OCI-LY3 (cell line): ENCODE results near the gene UBE2G2.

ENCODE experiments used
- CTCF ChIP-seq: fragments of 200-600, 300-600 bp; sonication (generic); IDR thresholded peaks from 2 replicates; pipeline ENCODE4 v1.5.1; 2014; ENCODE audit warnings: antibody characterized with exemption, low read length, low read depth
- EZH2phosphoT487 ChIP-seq: fragments of 200-600 bp; shearing (Covaris generic); IDR thresholded peaks from 2 replicates; pipeline ENCODE4 v1.6.1; 2018; ENCODE audit warnings: antibody characterized with exemption, mixed run types, low read depth

- TF ChIP-seq CTCF (no peak), EZH2phosphoT487 (no peak)
Measured at GRCh38 chr21:44751186-44751798, 50.3 kb downstream of the UBE2G2 start.
